IMR-90 (cell line): Measurements from ENCODE around the gene ITPR3. TPM values are rescaled to one million over a fixed set of nuclear protein-coding genes. Genes with fewer than 3 reads are reported as not detected.

Experiments used
- ATAC-seq: fragments of 200-7000 bp; cut with Tn5 transposase; 2 replicates; pipeline ENCODE4 v1.9.1; 2020; ENCODE audit warnings: low read depth, mild to moderate bottlenecking, moderate library complexity
- BruUV-seq: library from RNA; stranded (reverse); fragments of 400-500 nt; replicated peaks from 2 replicates; lab custom pipeline; 2021; lab: Mats Ljungman, UMichigan
- CTCF ChIA-PET: fragments of 300-600 bp; formaldehyde crosslinking; extraction: SDS; loops from one replicate; lab custom pipeline; 2021; ENCODE audit warnings: antibody characterized with exemption; lab: Yijun Ruan, JAX
- POLR2A ChIA-PET: fragments of 300-600 bp; sonication (Branson Sonifier 250); formaldehyde crosslinking; loops from one replicate; lab custom pipeline; 2022; ENCODE audit warnings: antibody characterized with exemption; ENCODE audit not compliant: unreplicated experiment; lab: Charles Lee
- DNase-seq: peaks from one replicate; pipeline ENCODE4 v3.0.0; 2013
- H2AFZ ChIP-seq: replicated peaks from 2 replicates; pipeline ENCODE3; 2013; ENCODE audit warnings: low read length, mild to moderate bottlenecking; ENCODE audit not compliant: poor library complexity
- H2AK5ac ChIP-seq: 2 replicates; pipeline ENCODE4 v1.6.1; 2013; ENCODE audit warnings: low read depth, low read length, inconsistent platforms
- H2AK9ac ChIP-seq: replicated peaks from 2 replicates; pipeline ENCODE3; 2013; ENCODE audit warnings: mild to moderate bottlenecking, low read depth, low read length, moderate library complexity; ENCODE audit not compliant: poor library complexity
- H2BK120ac ChIP-seq: 2 replicates; pipeline ENCODE4 v1.6.1; 2013; ENCODE audit warnings: low read depth, low read length, inconsistent platforms
- H2BK15ac ChIP-seq: 3 replicates; pipeline ENCODE4 v1.6.1; 2013; ENCODE audit warnings: low read depth, low read length, inconsistent platforms
- H2BK20ac ChIP-seq: 2 replicates; pipeline ENCODE4 v1.6.1; 2013; ENCODE audit warnings: low read depth, mild to moderate bottlenecking, inconsistent platforms, low read length, moderate library complexity
- H2BK5ac ChIP-seq: 2 replicates; pipeline ENCODE4 v1.6.1; 2013; ENCODE audit warnings: mild to moderate bottlenecking, low read depth, low read length, inconsistent platforms; ENCODE audit not compliant: poor library complexity, severe bottlenecking
- H3K14ac ChIP-seq: replicated peaks from 2 replicates; pipeline ENCODE4 v1.6.1; 2013; ENCODE audit warnings: low read depth, low read length, inconsistent platforms
- H3K18ac ChIP-seq: 2 replicates; pipeline ENCODE4 v1.6.1; 2013; ENCODE audit warnings: low read depth, low read length, control low read depth
- H3K23ac ChIP-seq: 2 replicates; pipeline ENCODE4 v1.6.1; 2013; ENCODE audit warnings: low read depth, low read length, inconsistent platforms
- H3K27ac ChIP-seq: 2 replicates; pipeline ENCODE4 v1.5.1; 2013; ENCODE audit warnings: mild to moderate bottlenecking, control low read depth, low read length; ENCODE audit not compliant: insufficient read depth
- H3K27me3 ChIP-seq: 2 replicates; pipeline ENCODE4 v1.6.1; 2013; ENCODE audit warnings: low read length; ENCODE audit not compliant: control insufficient read depth, insufficient read depth
- H3K36me3 ChIP-seq: 2 replicates; pipeline ENCODE4 v1.6.1; 2013; ENCODE audit warnings: low read length, mixed read lengths; ENCODE audit not compliant: control insufficient read depth, insufficient read depth
- H3K4ac ChIP-seq: 2 replicates; pipeline ENCODE4 v1.6.1; 2013; ENCODE audit warnings: low read depth, low read length, inconsistent platforms
- H3K4me1 ChIP-seq: 2 replicates; pipeline ENCODE4 v1.6.1; 2013; ENCODE audit warnings: low read length, mixed read lengths; ENCODE audit not compliant: control insufficient read depth, insufficient read depth
- H3K4me2 ChIP-seq: 2 replicates; pipeline ENCODE4 v1.6.1; 2013; ENCODE audit warnings: low read depth, mild to moderate bottlenecking, control low read depth, low read length, moderate library complexity
- H3K4me3 ChIP-seq: 2 replicates; pipeline ENCODE4 v1.5.1; 2013; ENCODE audit warnings: low read depth, mild to moderate bottlenecking, control low read depth, low read length, moderate library complexity; ENCODE audit not compliant: insufficient read depth
- H3K56ac ChIP-seq: 2 replicates; pipeline ENCODE4 v1.6.1; 2013; ENCODE audit warnings: low read length, inconsistent platforms; ENCODE audit not compliant: insufficient read depth; ENCODE audit errors: extremely low read depth
- H3K79me1 ChIP-seq, 2 experiments: 2 replicates each; pipeline ENCODE4 v1.6.1; 2013; ENCODE audit warnings: low read length in 2 of 2, inconsistent platforms in 1 of 2, low read depth in 1 of 2
- H3K9ac ChIP-seq: 2 replicates; pipeline ENCODE4 v1.6.1; 2013; ENCODE audit warnings: low read depth, low read length, control low read depth
- H3K9me1 ChIP-seq: 2 replicates; pipeline ENCODE4 v1.6.1; 2013; ENCODE audit warnings: low read length, inconsistent platforms; ENCODE audit not compliant: insufficient read depth
- H3K9me3 ChIP-seq: 2 replicates; pipeline ENCODE4 v1.6.1; 2013; ENCODE audit warnings: low read length; ENCODE audit not compliant: control insufficient read depth, insufficient read depth
- H4K20me1 ChIP-seq: 2 replicates; pipeline ENCODE4 v1.6.1; 2013; ENCODE audit warnings: low read length, inconsistent platforms; ENCODE audit not compliant: insufficient read depth
- H4K5ac ChIP-seq: 2 replicates; pipeline ENCODE4 v1.6.1; 2013; ENCODE audit warnings: mild to moderate bottlenecking, low read depth, low read length, control low read depth
- H4K8ac ChIP-seq, 2 experiments: 2 replicates each; pipeline ENCODE4 v1.6.1; 2013; ENCODE audit warnings: low read depth in 2 of 2, low read length in 2 of 2, control low read depth in 1 of 2, inconsistent platforms in 1 of 2
- H4K91ac ChIP-seq: 2 replicates; pipeline ENCODE4 v1.6.1; 2013; ENCODE audit warnings: low read depth, low read length, inconsistent platforms; ENCODE audit not compliant: insufficient read depth
- CTCF ChIP-seq: conservative IDR thresholded peaks from 2 replicates; pipeline ENCODE4 v1.5.1; 2012; ENCODE audit warnings: mild to moderate bottlenecking, low read depth, low read length, improper control_type of control experiment
- MAZ ChIP-seq: IDR thresholded peaks from 2 replicates; pipeline ENCODE4 v1.6.1; 2012; ENCODE audit warnings: low read depth, mild to moderate bottlenecking, low read length, improper control_type of control experiment, moderate library complexity, borderline replicate concordance
- RAD21 ChIP-seq: IDR thresholded peaks from 2 replicates; pipeline ENCODE4 v1.6.1; 2012; ENCODE audit warnings: low read length, improper control_type of control experiment
- SMC3 ChIP-seq: fragments of 150-350 bp; IDR thresholded peaks from 2 replicates; pipeline ENCODE4 v1.6.1; 2016; ENCODE audit warnings: low read depth, mild to moderate bottlenecking, antibody characterized with exemption, low read length, moderate library complexity
- WGBS, 2 experiments: methylation state at CpG; one replicate each; pipeline versions ENCODE4 v1.1.5 to v1.1.7; 2013; ENCODE audit warnings: missing lambda C conversion rate in 2 of 2; ENCODE audit not compliant: insufficient read length in 1 of 2; ENCODE audit errors: extremely low coverage in 2 of 2; 5-methylcytosine and 5-hydroxymethylcytosine counted together
- dilution Hi-C: fragments of 300-500 bp; cut with HindIII; formaldehyde crosslinking; loops from one replicate; pipeline ENCODE4 v1.14.3; 2018; ENCODE audit warnings: low sequenced_read_pairs; ENCODE audit not compliant: unreplicated experiment
- in situ Hi-C: fragments of 300-500 bp; cut with MboI; formaldehyde crosslinking; loops from 3 replicates; pipeline ENCODE4 v1.14.3; 2019; ENCODE audit warnings: low sequenced_read_pairs, inconsistent platforms, mixed read lengths
- intact Hi-C: fragments of 100-400 bp; cut with micrococcal nuclease; formaldehyde crosslinking; loops from 2 replicates; pipeline ENCODE4 v1.10.0; 2022
- polyA plus RNA-seq, 3 experiments: library from polyadenylated mRNA; depleted of rRNA; stranded (reverse); fragments of >200 nt; gene quantifications; 2 replicates each; pipeline ENCODE4 v1.2.3, GENCODE V29; 2012; ENCODE audit warnings: low replicate concordance in 1 of 3
- total RNA-seq: library from RNA; depleted of rRNA; stranded (reverse); fragments of >200 nt; gene quantifications from 2 replicates; pipeline ENCODE4 v1.2.3, GENCODE V29; 2012

Gene ITPR3
- total and polyA plus RNA-seq, 2 of the 4 experiments (the other 2 are of a cell fraction), result 1.6 to 3.7 TPM

GRCh38 chr6:33700391-33701050 is 79.4 kb downstream of the ITPR3 start:
- H3K4ac ChIP-seq, result no peak overlapping the region
- POLR2A ChIA-PET, result interaction anchor here (0.6 kb wide), 1 partner anchor 11 kb away, joined by 3 read pairs; no protein-coding TSS in a partner anchor

More at GRCh38 chr6:33700391-33701050, 79.4 kb downstream of the ITPR3 start:
- Histone ChIP-seq H3K9ac (0 out of 2 replicates have a peak overlapping the region, but pooled peaks have one; percentile 1), H3K18ac (no peak overlapping the region), H3K4me2 (no peak overlapping the region), H3K9me3 (no peaks in the 10 kb centered on the region), H3K56ac (no peak overlapping the region), H2BK5ac (no peak overlapping the region), H2BK20ac (no peak overlapping the region), H3K23ac (no peak overlapping the region), H2BK120ac (0 out of 2 replicates have a peak overlapping the region, but pooled peaks have one; percentile 14), H2AK5ac (no peak overlapping the region), H2BK15ac (no peak overlapping the region), H2AFZ (peak overlapping the region; percentile 53), H3K14ac (no peak overlapping the region), H3K4me1 (peaks cover 11% of the 10 kb centered on the region), H4K5ac (no peak overlapping the region), H3K36me3 (peaks cover 13% of the 10 kb centered on the region), H3K27ac (no peak overlapping the region), H3K4me3 (no peak overlapping the region), H4K20me1 (peaks cover 8% of the 10 kb centered on the region; the same call in 1 of the 2 replicates), H3K9me1 (peaks cover 11% of the 10 kb centered on the region), H4K8ac (no peak overlapping the region), H2AK9ac (peak overlapping the region; percentile 57), H3K79me1 (peaks cover 5 to 38% of the 10 kb centered on the region in 2 experiments; a peak in 2 of 4 replicates), H3K27me3 (no peaks in the 10 kb centered on the region), H4K91ac (no peak overlapping the region)
- peak; percentile 80 for ATAC-seq
- no CpG with 5 or more reads among the region's 10 CpGs for WGBS, 2 experiments
- intact Hi-C loops, result loop anchor here (1.0 kb wide), 2 partner anchors 111 to 115 kb away; no protein-coding TSS in a partner anchor
- in situ Hi-C loops, result loop anchor here (5.0 to 10.0 kb wide), 2 partner anchors 113 to 246 kb away; partner anchors contain the start of gene ZBTB9
- peak; percentile 70 for DNase-seq
- TF ChIP-seq MAZ (no peak), SMC3 (peak; percentile 83), CTCF (peak; percentile 75), RAD21 (peak; percentile 80)
- BruUV-seq, result no TSS peak
- dilution Hi-C loops, result no loop called here
- CTCF ChIA-PET, result interaction anchor here (0.6 to 2.7 kb wide), 5 partner anchors 9 to 461 kb away, joined by 3 to 21 read pairs (median 4); partner anchors contain the start of gene UQCC2
